ENCODE measurements around the gene KDM4D. TPM values are rescaled to one million over a fixed set of nuclear protein-coding genes. Genes with fewer than 3 reads are reported as not detected.
"Not testable (repeated sequence)": the region's sequence is repeated elsewhere in the genome, so short reads cannot be mapped to it uniquely, and the experiment has no call there.

KDM4D gene
- total RNA-seq: 1.2 TPM

GRCh38 chr11:94973099-94973968 lies at the start of gene KDM4D, which contains the start of gene CWC15:
Gene KDM4D (plus strand): TSS chr11:94973709. CDS start chr11:94997373, 23,664 bp downstream.
Gene CWC15 (minus strand): TSS chr11:94973556. CDS start chr11:94972185, 1,371 bp downstream.
- peak; percentile 97 for DNase-seq (ENCODE audit: low spot score)

GRCh38 chr11:94924171-94924572 lies 49.3 kb upstream of the KDM4D start:
- DNase-seq (ENCODE audit: low spot score): no peak

- DNase-seq (ENCODE audit: low spot score): no peak
Observed at GRCh38 chr11:94924612-94925011, 48.9 kb upstream of the KDM4D start.

GRCh38 chr11:94925422-94926270 lies 47.9 kb upstream of the KDM4D start:
- DNase-seq (ENCODE audit: low spot score): no peak

DNA sequence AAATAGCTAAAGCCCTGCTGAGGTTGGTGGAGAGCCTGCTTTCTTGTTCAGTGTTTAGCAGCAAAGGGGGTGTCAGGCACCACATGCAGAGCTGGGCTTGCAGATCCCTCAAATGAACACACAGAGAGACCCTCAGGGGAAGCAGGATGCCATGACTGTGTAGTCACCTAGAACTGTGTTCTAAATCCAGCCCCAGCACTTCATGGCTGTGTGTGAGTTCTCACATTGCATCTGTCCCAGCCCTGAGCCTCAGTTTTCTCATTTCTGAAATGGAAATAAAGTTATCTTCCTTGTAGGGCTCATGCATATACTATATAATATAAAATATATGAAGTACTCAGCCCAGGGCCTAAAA lies 47.3 kb upstream of the KDM4D start:
- DNase-seq (ENCODE audit: low spot score): no peak

DNA sequence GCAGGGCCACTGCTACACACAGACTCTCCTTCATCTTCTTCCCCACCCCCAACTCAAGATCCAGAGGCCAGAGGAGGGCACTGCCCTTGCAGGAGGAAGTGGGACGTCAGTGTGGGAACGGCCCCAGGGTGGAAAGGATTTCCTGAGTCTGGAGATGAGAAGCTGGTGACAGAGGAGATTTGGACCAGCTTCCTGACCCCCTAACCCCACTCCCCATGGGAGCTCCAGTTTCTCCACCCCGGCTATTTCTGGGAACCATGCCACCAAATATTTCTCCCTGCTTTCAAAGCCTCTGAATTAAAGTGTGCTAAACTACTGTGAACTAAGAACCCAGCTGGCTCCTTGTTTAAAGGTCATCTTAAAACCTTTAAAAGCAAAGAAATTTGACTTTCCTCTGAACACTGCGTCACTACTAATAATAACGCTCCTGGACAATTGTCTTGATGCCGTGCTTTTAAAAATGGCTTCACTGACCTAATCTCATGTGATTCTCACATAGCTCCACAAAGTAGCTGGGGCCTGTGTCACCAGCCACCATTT lies 46.7 kb upstream of the KDM4D start:
- peak; percentile 87 for DNase-seq (ENCODE audit: low spot score)

DNA sequence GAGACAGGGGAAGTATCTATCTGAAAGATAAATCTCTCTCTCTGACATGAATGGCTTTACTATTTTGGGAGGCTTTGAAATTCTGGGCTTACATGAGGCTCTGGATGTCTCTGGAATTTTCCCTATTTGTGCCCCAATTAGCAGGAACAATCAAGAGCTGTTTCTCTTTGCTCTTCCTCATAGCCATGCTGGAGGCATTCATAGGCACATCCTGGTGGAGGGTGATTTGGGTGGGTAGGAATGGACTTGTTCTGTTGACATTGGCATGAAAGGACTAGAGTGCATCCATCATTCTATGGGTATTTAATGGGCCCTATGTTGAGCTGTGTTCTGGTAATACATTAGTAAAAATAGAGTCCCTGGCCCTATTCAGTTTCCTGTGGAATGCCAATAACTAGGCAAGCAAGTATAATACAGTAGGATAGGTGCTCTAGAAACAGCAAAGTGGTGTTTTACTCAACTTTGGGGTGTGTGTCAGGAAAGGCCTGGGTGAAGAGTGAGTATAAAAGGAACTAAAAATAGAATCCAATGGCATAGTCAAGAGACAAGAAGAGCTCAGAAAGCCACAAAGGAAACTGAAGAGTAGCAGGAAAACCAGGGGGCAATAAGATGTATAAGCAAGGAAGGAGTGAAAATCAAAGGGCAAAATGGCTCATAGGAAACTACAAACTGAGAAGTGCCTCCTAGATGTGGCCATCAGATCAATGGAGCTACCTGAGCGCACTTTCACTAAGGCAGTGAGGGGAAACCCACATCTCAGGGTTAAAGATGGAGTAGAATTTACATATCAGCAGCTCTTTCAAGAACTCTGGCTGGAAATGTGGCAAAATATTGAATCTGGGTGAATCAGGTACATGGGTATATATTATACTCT lies 45.2 kb upstream of the KDM4D start:
- no peak for DNase-seq (ENCODE audit: low spot score)

GRCh38 chr11:94932072-94932471 lies 41.4 kb upstream of the KDM4D start:
- not testable (repeated sequence) for DNase-seq (ENCODE audit: low spot score)

GRCh38 chr11:94932503-94932902 lies 41.0 kb upstream of the KDM4D start:
- DNase-seq (ENCODE audit: low spot score): no peak

GRCh38 chr11:94933223-94934130 lies 40.0 kb upstream of the KDM4D start:
- no peak for DNase-seq (ENCODE audit: low spot score)

DNA sequence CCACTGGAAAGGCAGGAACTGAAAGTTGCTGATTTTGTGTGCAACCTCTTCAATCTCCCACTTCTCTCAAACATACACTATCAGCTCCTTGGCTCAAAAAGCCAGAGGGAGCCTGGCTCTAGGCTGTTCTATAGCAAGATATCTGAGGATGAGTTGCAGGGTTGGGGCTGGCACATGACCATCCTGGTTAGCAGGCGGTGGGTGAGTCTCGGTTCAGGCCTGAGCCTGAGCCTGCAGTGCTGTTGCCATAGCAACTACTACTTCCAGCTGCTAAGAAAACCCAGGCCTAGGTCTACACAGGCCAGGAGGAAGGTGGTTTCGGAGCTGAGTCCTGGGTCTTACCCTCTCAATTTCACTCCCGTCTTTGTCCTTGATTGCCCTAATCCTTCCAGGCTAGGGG lies 39.1 kb upstream of the KDM4D start:
- no peak for DNase-seq (ENCODE audit: low spot score)

- no peak for DNase-seq (ENCODE audit: low spot score)
Observed at GRCh38 chr11:94934846-94935245, 38.7 kb upstream of the KDM4D start.

DNA sequence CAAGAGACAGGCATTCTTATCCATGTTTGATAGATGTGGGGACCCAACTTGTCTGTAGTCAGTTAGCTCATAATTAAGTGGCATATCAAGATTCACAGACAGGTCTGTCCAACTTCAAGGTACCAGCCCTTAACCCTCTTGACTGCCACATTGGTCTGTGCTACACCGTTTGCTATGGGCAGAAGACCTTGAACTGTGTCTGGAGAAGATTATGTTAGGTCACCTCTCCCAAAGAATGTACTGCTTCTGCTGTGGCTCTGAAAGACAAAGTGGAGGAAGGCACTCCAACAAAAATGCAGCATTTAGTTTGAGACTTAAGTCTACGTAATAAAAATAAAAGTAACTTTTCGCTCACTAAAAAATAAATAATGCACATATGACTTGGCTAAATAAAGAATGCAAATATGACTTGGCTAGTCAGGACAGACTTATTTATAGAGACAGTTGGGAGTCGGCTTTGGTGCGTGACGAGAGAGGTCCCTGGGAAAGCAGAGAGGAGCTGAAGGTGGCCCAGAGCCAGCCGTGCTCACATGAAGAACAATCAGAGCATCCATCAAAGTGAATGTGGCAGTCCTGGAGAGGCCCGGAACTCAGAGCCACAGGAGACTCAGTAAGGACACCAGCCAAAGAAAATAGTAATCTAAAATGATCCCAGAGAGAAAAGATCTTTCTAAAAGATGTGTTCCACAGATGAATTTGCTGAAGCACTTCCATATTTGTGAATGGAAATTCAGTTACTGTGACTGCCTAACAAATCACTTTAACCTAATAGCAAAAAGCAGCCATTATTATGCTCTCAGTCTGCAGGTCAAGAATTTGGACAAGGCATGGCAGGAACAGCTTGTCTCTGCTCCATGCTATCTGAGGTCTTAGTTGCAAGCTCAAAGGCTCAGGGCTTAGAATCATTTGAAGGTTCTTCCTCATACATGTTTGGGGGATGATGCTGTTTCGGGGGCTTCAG lies 35.1 kb upstream of the KDM4D start:
- DNase-seq (ENCODE audit: low spot score): peak; percentile 64

- DNase-seq (ENCODE audit: low spot score): no peak
Observed at GRCh38 chr11:94939346-94939745, 34.2 kb upstream of the KDM4D start.

GRCh38 chr11:94941131-94941530 lies 32.4 kb upstream of the KDM4D start:
- no peak for DNase-seq (ENCODE audit: low spot score)

GRCh38 chr11:94946812-94947211 lies 26.7 kb upstream of the KDM4D start:
- DNase-seq (ENCODE audit: low spot score): no peak

DNA sequence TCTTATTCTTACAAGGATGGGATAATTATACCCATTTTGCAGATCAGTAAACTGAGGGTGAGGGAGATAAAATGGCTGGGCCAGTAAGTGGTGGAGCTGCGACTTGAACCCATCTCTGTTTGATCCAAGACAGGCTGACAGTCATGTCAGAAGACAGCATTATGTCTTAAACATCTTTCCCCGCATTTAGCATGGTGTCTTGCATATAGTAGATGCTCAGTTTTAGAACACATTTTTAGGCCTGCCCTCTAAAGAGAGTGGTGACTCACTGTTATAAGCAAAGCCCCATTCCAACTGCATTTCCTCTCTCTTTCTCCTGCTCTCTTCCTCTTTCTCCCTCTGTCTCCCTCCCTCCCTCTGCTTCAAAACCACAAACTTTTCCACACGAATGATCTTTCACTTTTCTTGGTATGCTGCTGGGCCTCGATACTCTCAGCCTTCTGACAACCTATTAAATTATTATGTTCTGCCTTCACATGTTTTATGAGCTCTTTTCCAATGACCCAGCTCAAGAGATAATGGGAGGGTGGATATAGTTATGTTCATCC lies 25.4 kb upstream of the KDM4D start:
- DNase-seq (ENCODE audit: low spot score): no peak

- no peak for DNase-seq (ENCODE audit: low spot score)
Observed at GRCh38 chr11:94954753-94955152, 18.8 kb upstream of the KDM4D start.

DNA sequence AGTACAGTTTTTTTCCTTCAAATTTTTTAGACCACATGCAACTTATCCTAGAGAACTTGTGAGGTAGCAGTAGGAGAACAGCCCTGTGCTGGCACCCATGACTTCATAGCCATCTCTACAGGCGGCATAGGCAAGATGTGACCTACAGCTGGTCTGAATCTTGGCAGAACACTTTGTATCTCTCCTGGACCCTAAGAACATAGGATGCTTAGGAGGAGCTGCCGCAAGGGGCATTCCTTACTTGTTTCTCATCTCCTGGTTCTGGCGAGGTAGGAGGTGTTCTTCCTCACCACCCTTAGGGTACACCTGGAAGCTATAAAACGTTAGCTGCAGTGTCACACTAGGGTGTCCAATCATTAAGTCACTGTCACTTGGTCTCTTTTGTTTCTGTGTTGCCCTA lies 16.5 kb upstream of the KDM4D start:
- DNase-seq (ENCODE audit: low spot score): no peak

Measured in ureter (tissue), 1 donor.